Stimulated activated CD8-positive, alpha-beta memory T cell treated with anti-CD3 and anti-CD28 coated beads, Interleukin-15, amount 100 ng/mL, for 1 hour (primary cell): ENCODE data around the gene SLC25A43.
"Not testable (repeated sequence)": the region's sequence is repeated elsewhere in the genome, so short reads cannot be mapped to it uniquely, and the experiment has no call there.

Experiments used
- DNase-seq: peaks from one replicate; pipeline ENCODE4 v3.0.0-alpha.2; 2020; ENCODE audit warnings: low read depth

SLC25A43 gene

DNA sequence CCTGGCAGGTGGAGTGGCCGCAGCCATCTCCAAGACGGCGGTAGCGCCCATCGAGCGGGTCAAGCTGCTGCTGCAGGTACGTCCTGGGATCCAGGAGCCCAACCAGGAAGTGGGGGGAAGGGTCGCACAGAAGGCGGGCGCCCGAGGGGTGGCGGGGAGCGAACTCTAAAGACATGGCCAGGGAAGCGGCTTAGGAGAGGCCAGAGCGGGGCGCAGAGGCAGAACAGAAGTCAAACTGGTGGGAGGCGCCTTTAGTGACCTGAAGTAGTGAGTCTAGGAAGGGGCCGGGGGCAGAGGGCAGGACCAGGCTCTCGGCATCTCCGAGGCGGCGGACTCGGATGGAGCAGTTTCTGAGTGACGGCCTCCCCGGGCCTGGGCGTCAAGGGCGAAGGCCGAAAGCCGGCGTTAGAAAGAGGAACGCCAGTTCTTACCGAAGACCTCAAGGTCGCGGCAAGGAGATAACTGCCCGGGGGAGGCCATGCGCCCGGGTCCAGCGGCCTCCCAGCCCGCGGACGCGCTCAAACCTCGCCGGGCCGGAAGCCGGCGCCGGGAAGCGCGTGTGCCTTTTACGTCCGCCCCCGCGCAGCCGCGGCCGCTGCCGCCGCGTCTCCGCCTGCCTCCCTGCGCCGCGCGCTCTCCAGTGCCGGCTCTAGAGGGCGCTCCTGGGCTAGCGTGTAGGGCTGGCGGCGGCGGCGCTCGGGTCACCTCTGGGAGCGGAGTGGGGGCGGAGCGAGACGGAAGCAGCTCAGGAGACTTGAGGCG, 69.6 kb downstream of the SLC25A43 start:
- peak; percentile 68 for DNase-seq

DNA sequence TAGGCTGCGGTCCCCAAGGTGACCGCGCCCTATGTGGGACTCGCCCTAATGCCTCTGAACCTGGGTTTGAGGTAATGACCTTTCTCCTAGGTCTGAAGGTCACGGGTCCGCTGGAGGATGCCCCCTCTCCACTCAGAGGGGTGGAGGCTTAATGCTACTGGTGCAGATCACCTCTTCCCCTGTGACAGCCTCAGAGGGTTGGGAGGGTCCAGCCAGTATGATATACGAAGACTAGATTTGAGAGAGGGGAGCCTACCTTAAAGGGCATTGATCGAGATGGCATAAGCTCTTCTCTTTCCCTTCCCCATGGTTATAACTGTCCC, 70.1 kb downstream of the SLC25A43 start:
- DNase-seq = no peak

DNA sequence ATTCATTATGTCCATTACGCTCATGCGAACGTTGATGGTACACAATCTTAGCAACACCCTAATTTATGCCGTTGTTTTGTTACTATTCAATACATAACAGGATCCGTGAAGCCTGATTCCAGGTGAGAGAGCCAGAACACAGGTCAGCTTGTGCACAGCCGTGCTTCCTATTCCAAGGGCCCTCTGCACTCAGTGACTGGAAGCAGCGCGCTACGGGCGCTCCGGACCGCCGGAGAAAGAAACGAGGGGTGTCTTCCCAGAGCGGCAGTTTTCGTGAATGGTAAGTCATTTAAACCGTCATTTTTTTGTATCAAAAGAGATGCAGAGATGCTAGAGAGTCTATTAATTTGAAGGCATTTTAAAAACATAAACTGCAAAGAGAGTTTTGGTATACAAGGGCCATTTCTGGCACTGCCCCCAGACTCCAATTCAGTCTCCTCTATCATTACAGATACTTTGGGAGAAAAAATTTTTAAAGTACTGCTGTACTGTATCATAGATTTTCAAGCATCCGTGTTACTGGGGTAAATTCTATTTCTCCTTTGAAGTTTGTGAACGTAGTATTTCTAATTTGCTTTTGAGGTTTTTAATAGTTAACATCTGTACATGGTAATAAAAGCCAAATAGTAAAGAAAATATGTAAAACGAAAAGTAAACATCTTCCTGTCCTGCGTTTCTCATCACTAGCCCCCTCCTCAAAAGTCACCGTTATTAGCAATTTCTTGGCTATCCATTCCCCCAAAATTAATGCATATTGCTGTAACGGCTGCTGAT, 75.7 kb downstream of the SLC25A43 start:
- no peak for DNase-seq

DNA sequence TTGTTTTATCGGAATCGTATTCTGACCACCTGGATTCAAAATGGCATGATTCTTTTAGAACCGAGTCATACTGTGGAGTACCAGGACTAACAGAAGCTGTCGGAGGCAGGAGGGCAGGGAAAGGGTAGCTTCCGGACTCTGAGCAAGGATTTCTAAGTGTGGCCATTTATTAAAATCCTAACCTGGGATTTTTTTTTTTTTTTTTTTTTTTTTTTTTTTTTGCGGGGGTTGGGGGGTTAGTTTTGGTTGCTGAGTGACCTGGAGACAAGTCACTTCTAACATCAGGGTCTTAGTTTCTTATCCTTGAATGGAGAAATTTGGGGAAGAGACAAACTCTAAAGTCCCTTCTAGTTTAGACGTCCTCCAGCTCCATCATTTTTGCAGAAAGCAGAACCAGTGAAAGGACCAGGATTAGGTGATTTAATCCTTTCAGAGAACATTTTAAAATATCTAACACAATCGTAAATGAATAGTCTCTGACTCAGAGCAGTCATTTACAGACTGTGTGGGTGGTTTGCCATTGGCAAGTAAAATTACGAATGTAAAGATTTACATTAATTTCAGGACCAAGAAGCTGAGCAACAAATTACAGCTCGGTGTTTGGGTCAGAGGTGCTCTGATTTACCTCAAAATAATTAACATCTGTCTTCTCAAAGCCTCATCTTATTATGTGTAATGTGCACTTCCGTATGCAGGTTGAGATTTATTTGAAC, 76.4 kb downstream of the SLC25A43 start:
- no peak for DNase-seq

DNA sequence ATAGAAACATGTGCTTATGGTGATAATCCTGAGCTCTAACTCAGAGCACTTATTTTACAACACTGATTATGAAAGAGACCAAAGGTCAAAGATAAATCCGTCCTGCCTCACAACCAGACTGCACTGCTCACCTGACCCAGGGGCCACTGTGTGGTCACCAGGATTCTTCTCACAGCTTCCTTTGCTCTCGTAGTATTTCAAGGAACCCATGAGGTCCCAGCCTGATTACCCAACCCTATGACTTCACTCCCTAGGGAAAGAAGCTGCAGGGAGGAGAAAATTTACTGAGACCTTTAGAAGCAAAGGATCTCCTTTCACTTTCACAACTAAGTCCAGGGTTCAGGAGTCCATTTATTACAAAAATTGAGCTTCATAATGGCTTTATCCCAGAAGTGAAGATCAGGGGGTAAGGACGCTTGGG, 78.7 kb downstream of the SLC25A43 start:
- no peak for DNase-seq

DNA sequence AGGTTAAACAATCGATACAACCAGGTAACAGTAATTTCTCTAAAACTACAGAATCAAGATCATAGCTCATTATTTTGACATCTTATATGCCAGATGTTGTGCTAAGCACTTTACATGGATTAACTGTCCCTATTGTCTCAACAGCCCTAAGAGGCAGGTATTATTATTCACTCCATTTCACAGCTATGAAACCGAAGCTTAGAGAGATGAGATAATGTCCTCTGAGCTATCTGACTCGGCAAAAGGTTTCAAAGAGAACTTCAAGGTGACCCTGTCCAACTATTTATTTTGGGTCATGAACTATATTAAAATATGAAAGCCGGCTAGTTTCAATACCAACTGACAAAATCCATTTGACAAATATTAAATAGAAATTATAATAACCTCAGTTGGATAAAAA, 79.4 kb downstream of the SLC25A43 start:
- no peak for DNase-seq

DNA sequence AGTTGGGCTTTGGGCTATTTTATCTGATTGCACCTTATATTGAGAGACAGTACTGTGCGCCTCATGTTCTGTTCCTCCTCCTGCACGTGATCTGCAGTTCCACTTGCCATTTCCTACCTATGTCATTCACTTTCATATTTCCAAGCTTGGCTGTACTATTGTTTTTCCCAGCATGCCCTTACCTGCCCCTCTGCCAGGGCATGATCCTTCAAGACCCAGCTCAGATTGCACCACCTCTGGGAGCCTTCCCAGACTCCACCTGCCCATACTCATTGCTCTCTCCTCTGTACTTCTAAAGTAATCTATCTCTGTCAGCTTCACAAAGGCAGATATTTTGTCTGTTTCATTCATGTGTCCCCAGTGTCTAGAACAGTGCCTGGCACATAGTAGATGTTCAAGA, 80.7 kb downstream of the SLC25A43 start:
- DNase-seq = no peak

DNA sequence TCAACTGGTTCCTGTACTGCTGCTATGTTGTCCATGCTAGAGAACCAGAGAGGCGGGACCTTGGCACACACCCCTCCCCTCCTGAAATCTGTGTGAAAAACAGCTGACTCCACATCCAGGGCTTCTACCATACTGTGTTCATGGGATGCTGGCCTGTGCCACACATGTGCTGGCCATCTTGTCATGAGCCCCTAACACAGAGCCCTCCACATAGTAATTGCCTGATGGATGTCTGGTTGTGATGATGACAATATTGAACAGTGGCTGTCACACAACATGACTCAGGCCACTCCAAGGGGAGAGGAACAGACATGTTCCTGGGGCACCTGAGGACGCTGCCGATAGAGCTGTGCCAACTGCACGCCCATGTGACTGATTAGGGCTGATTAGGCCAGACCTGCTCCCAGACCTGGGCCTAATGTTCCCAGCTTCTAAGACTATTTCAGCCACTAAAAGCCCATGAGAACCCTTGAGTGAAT, 82.2 kb downstream of the SLC25A43 start:
- DNase-seq = no peak

DNA sequence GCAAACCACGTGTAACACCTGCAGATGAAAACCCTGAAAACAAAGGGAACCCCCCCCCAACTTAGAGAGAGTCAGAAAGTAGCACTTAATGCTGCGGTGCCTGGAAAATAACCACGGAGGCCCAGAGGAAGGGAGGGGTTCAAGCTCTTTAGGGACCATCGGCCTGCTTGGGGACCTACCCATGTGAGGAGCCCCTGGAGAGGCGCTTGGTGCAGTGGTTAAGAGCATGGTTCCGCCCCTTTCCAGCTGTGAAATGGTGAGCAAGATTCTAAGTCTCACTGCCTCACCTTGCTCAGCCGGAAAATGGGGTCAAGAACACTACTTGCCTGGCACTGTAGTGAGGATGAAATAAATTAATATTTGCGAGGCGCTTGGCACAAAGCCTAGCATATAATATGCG, 82.9 kb downstream of the SLC25A43 start:
- no peak for DNase-seq

DNA sequence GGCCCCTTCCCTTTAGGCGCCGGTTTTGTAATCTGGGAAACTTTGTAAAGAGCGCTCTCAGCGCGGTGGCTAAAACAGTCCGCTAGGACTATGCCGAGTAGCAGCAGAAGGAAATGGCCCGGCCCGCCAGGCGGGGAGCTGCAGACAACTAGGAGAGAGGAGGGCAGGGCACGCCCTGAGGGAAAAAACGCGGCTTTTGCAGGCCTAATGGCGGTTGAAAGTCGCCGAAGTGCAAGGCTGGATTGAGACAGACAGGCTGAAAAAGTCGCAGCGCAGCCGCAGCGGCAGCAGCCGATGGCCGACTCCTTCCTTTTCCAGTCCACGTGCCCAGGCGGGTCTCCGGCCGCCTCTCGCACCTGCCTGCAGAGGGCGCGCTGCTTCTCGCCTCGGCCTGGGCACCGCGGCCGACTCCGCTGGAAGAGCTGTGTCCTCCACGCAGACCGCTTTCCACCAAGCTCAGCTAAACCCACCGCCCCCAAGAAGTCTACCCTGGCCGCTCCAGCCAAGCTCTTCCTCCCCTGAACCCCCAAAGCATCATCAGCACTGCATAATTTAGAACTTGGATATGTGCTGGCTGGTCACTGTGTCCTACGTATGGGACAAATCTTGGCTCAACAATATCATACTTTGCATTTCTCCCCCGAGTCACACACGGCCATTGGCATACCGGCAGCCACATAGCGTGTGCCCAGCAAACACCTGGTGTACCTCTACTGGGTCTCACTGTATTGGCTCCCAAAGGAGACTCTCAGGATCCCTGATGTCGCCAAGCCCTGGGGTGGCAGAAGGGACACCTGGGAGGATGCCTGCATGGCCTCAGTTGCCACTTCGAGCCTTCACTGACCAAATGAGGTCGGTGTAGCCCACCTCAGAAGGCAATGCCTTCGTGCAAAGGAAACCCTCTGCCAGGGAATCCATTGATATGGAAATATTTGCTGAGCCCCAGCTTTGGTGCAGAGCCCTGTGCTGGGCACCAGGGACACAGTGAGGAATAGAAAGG, 83.6 kb downstream of the SLC25A43 start:
- DNase-seq = peak; percentile 14

DNA sequence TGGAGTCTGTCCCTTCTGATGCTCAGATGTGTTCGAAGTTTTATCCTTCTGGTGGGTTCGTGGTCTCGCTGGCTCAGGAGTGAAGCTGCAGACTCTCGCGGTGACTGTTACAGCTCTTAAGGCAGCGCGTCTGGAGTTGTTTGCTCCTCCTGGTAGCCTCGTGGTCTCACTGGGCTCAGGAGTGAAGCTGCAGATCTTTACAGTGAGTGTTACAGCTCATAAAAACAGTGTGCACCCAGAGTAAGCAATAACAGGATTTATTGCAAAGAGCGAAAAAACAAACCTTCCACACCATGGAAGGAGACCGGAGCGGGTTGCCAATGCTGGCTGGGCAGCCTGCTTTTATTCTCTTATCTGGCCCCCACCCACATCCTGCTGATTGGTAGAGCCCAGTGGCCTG, 87.6 kb downstream of the SLC25A43 start:
- no peak for DNase-seq

DNA sequence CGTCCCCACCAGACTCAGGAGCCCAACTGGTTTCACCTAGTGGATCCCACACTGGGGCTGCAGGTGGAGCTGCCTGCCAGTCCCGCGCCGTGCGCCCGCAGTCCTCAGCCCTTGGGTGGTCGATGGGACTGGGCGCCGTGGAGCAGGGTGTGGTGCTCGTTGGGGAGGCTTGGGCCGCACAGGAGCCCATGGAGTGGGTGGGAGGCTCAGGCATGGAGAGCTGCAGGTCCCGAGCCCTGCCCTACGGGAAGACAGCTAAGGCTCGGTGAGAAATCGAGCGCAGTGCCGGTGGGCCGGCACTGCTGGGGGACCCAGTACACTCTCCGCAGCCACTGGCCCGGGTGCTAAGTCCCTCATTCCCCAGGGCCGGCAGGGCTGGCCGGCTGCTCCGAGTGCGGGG, 88.6 kb downstream of the SLC25A43 start:
- DNase-seq = not testable (repeated sequence)

DNA sequence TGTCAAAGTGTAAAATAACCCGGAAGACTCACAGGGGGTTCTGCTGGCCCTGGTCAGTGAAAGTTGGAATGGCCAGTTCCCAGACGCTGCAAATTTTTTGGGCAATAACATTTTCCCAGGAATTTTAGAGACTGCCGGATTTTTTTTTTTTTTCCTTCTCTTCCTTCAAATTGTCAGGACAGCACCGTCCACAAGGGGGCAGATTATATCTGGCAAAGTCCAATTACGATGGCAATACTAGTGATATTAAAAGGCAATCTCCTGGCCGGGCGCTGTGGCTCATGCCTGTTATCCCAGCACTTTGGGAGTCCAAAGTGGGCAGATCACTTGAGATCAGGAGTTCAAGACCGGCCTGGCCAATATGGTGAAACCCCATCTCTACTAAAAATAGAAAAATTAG, 89.6 kb downstream of the SLC25A43 start:
- DNase-seq = no peak

DNA sequence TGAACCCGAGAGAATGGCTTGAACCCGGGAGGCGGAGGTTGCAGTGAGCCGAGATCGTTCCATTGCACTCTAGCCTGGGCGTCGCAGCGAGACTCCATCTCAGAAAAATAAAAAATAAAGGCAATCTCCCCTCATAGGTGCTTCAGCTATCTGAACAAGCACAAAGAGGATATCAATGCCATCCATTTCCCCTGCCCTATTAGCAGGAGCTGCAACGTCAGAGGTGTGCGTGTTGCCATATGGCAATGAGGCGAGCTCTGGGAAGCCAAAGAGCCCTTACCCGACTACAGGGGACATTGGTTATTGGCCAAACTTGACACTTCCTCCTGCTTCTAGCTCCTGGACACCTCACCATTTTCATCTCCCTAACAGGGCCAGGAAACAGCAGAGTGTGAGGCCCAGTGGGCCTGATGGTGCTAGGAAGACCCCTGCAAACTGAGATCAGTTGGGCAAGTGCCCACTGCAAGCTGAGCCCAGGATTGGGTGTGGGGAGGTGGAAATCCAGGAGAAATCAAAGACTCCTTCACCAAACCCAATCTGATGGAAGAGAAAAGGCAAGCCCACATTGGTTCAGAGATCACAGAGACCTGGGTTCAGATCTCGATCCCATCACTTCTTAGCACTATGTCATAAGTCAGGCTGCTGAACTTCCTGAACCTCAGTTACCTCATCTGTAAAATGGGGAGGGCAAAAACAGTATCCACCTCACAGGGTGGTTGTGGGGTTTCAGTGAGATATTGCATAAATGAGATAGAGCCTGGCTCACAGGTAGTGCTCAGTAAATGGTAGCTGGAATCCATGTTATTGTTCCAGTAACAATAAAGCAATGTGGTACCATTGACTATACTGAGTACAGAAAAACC, 90.3 kb downstream of the SLC25A43 start:
- DNase-seq = no peak

DNA sequence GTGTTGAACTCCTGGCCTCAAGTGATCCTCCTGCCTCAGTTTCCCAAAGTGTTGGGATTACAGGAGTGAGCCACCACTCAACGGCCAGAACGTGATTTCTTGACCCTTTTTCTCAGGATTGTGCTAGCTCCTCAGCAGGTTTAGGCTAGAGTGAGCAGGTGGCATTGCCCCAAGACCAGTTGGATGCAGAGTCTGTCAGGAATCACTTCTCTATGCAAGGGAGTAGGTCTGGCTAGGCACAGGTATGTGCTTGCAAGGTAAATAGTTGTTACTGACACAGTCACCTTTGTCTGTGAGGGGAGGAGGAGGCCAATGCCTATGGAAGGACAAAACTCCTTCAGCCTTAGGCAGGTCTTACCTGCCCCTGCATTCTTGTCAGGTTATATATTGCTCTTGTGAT, 93.3 kb downstream of the SLC25A43 start:
- no peak for DNase-seq

DNA sequence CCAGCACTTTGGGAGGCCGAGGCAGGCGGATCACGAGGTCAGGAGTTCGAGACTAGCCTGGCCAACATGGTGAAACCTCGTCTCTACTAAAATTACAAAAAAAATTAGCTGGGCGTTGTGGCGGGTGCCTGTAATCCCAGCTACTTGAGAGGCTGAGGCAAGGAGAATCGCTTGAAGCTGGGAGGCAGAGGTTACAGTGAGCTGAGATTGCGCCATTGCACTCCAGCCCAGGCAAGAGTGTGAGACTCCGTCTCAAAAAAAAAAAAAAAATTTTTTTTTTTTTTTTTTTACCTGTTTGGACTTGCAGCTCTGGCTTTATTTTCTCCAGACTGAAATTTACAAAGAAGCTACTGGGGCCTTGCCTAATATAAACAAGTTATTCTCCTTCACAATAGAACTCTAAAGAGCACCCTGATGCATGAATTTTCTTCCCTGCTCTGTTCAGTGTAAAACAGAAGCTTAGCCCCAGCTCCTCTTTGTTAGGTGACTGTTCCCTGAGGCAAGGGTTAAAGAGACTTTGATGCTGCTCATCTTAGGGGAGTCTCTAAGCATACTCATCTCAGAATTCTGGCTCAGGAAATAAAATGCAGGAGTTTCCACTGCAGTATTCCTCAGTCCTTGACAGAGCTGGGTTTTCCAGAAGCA, 94.8 kb downstream of the SLC25A43 start:
- not testable (repeated sequence) for DNase-seq

DNA sequence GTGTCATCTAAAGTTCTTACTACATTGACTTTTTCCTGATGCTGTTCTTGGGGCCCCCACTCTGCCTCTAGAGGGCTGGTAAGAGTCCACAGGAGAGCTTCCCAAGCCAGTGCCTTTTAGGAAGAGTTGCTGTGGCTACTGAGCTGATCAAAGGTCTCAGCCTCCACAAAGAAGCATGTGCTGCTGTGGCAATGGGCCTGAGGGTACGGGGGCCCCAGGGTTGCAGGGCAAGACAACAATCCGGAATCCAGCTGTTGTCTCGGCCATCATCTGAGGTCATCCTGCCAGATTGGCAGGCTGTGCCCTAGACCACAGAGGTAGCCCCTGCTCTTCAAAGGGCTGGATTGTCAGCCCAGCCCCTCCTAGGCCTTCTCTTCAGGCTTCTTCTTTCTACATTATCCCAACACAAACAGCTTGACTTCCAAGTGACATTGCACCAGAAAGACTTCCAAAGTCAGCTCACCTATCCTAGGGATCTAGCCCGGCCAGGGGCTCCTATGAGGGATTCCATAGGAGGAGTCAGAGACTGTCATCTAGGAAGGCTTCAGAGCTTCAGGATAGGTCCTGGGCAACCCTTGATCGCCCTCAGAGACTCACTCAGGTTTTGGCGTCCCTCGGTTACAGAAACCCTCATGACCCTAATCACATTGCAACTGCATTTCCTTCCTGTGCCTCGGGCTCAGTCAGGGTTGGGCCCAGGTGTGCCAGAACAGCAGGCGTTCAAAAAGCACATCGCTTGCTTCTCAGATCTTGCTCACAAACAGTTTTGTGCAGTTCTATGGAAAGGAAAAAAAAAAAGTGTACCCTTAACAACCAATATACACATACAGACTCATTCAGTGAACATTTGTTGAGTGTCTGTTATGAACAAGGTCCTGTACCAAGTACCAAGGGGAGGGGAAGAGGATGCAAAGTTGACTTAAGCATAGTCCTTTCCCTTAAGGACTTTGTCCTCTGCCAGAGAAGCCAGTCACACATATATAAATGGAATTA, 96.9 kb downstream of the SLC25A43 start:
- no peak for DNase-seq

DNA sequence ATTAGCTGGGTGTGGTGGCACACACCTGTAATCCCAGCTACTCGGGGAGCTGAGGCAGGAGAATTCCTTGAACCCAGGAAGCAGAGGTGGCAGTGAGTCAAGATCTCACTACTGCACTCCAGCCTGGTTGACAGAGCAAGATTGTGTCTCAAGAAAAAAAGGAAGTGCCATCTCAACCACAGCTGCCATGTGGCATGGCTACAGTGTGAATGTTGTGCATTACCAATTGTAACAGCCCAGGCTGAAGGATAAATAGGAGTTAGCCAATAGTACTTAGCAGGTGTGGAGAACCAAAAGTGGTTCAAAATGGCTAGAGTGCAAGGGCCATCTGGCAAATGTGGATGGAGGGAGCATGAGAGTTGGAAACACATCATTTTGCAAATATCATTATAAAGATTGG, 98.0 kb downstream of the SLC25A43 start:
- DNase-seq = no peak
